Mesenchymal stem cell (in vitro differentiated cells and primary cell): ENCODE results near the gene PRCC.

Experiments used
- DNase-seq: peaks from one replicate; pipeline ENCODE4 v3.0.0-alpha.2; 2013
- H2AFZ ChIP-seq: one replicate; pipeline ENCODE4 v1.6.1; 2013; ENCODE audit warnings: low read depth, mild to moderate bottlenecking, control low read depth, inconsistent platforms, low read length, moderate library complexity
- H2AK5ac ChIP-seq: 2 replicates; pipeline ENCODE4 v1.6.1; 2013; ENCODE audit warnings: low read length, moderate library complexity, mild to moderate bottlenecking, inconsistent platforms; ENCODE audit not compliant: severe bottlenecking
- H2BK120ac ChIP-seq: one replicate; pipeline ENCODE4 v1.6.1; 2013; ENCODE audit warnings: low read depth, mild to moderate bottlenecking, inconsistent platforms, low read length, moderate library complexity
- H2BK12ac ChIP-seq, 2 experiments: one replicate each; pipeline ENCODE4 v1.6.1; 2013; ENCODE audit warnings: inconsistent platforms in 2 of 2, low read length in 2 of 2, mild to moderate bottlenecking in 2 of 2, moderate library complexity in 2 of 2, control low read depth in 1 of 2
- H2BK15ac ChIP-seq: one replicate; pipeline ENCODE4 v1.6.1; 2013; ENCODE audit warnings: mild to moderate bottlenecking, low read depth, inconsistent platforms; ENCODE audit not compliant: poor library complexity, severe bottlenecking
- H2BK5ac ChIP-seq: 2 replicates; pipeline ENCODE4 v1.6.1; 2013; ENCODE audit warnings: low read depth, mild to moderate bottlenecking, low read length, control low read depth, inconsistent platforms; ENCODE audit not compliant: poor library complexity, severe bottlenecking
- H3K14ac ChIP-seq, 2 experiments: one replicate each; pipeline ENCODE4 v1.6.1; 2013; ENCODE audit warnings: inconsistent platforms in 2 of 2, low read length in 2 of 2, control low read depth in 1 of 2, mild to moderate bottlenecking in 1 of 2, moderate library complexity in 1 of 2
- H3K18ac ChIP-seq, 2 experiments: one replicate each; pipeline ENCODE4 v1.6.1; 2013; ENCODE audit warnings: inconsistent platforms in 2 of 2, low read length in 2 of 2, control low read depth in 1 of 2, low read depth in 1 of 2, mild to moderate bottlenecking in 1 of 2
- H3K23ac ChIP-seq, 2 experiments: one replicate each; pipeline ENCODE4 v1.6.1; 2013; ENCODE audit warnings: inconsistent platforms in 2 of 2, low read length in 2 of 2, mild to moderate bottlenecking in 2 of 2, moderate library complexity in 2 of 2, control low read depth in 1 of 2
- H3K27ac ChIP-seq: 2 replicates; pipeline ENCODE4 v1.5.1; 2013; ENCODE audit warnings: mild to moderate bottlenecking, moderate library complexity, low read length, control low read depth, inconsistent platforms; ENCODE audit not compliant: poor library complexity, severe bottlenecking
- H3K27me3 ChIP-seq, 2 experiments: 2 replicates each; pipeline versions ENCODE4 v1.6.1 to v1.7.0; 2013; ENCODE audit warnings: low read length in 2 of 2, mild to moderate bottlenecking in 2 of 2, moderate library complexity in 2 of 2, control low read depth in 1 of 2, inconsistent platforms in 1 of 2; ENCODE audit not compliant: control insufficient read depth in 1 of 2, insufficient read depth in 1 of 2
- H3K36me3 ChIP-seq, 2 experiments: 2 replicates each; pipeline versions ENCODE4 v1.6.1 to v1.7.0; 2013; ENCODE audit warnings: low read length in 2 of 2, control low read depth in 1 of 2, inconsistent platforms in 1 of 2, low read depth in 1 of 2, mild to moderate bottlenecking in 1 of 2; ENCODE audit not compliant: insufficient read depth in 2 of 2, control insufficient read depth in 1 of 2
- H3K4ac ChIP-seq, 2 experiments: one replicate each; pipeline ENCODE4 v1.6.1; 2013; ENCODE audit warnings: inconsistent platforms in 2 of 2, low read length in 2 of 2, mild to moderate bottlenecking in 2 of 2, moderate library complexity in 2 of 2, control low read depth in 1 of 2, low read depth in 1 of 2
- H3K4me1 ChIP-seq: 2 replicates; pipeline ENCODE4 v1.6.1; 2013; ENCODE audit warnings: low read depth, low read length, control low read depth; ENCODE audit not compliant: control insufficient read depth, insufficient read depth
- H3K4me2 ChIP-seq: 2 replicates; pipeline ENCODE4 v1.6.1; 2013; ENCODE audit warnings: low read length, mild to moderate bottlenecking, inconsistent platforms; ENCODE audit not compliant: poor library complexity, severe bottlenecking
- H3K4me3 ChIP-seq, 2 experiments: 2 replicates each; pipeline versions ENCODE4 v1.5.1 to v1.7.0; 2013; ENCODE audit warnings: low read length in 2 of 2, mild to moderate bottlenecking in 2 of 2, control low read depth in 1 of 2, low read depth in 1 of 2; ENCODE audit not compliant: insufficient read depth in 1 of 2
- H3K79me1 ChIP-seq: replicated peaks from 2 replicates; pipeline ENCODE4 v1.6.1; 2013; ENCODE audit warnings: mild to moderate bottlenecking, control low read depth, low read length, inconsistent platforms; ENCODE audit not compliant: poor library complexity, severe bottlenecking
- H3K9ac ChIP-seq: 2 replicates; pipeline ENCODE4 v1.7.0; 2013; ENCODE audit warnings: mild to moderate bottlenecking, low read length, moderate library complexity
- H3K9me3 ChIP-seq: 2 replicates; pipeline ENCODE4 v1.7.0; 2013; ENCODE audit warnings: mild to moderate bottlenecking, low read length; ENCODE audit not compliant: control insufficient read depth
- H4K8ac ChIP-seq: one replicate; pipeline ENCODE4 v1.6.1; 2013; ENCODE audit warnings: inconsistent platforms, mild to moderate bottlenecking, low read length, moderate library complexity
- H4K91ac ChIP-seq: one replicate; pipeline ENCODE4 v1.6.1; 2013; ENCODE audit warnings: mild to moderate bottlenecking, low read length, inconsistent platforms
- WGBS: methylation state at CpG from one replicate; pipeline ENCODE4 v1.1.7; 2013; ENCODE audit warnings: mixed read lengths; 5-methylcytosine and 5-hydroxymethylcytosine counted together

PRCC gene

GRCh38 chr1:156750191-156750672 lies 17.1 kb upstream of the PRCC start:
- Histone ChIP-seq H3K4ac (peak overlapping the region; percentile 83 to 99), H3K4me3 (peak overlapping the region; percentile 84 to 90), H3K14ac (peak overlapping the region in 1 of 2 experiments; percentile 53), H2BK15ac (no peak overlapping the region), H3K36me3 (peaks cover 6 to 11% of the 10 kb centered on the region in 2 experiments), H2BK5ac (peak overlapping the region; percentile 74), H4K91ac (peak overlapping the region; percentile 87), H3K23ac (peak overlapping the region; percentile 0 to 86), H2BK120ac (peak overlapping the region; percentile 85), H3K79me1 (peaks cover 5% of the 10 kb centered on the region), H4K8ac (peak overlapping the region; percentile 57), H3K27ac (peak overlapping the region; percentile 90), H2BK12ac (peak overlapping the region; percentile 14 to 92), H3K4me1 (peaks cover 39% of the 10 kb centered on the region), H2AFZ (no peak overlapping the region), H3K9me3 (no peaks in the 10 kb centered on the region), H2AK5ac (peak overlapping the region; percentile 99), H3K27me3 (no peaks in the 10 kb centered on the region), H3K9ac (peak overlapping the region; percentile 94), H3K18ac (peak overlapping the region; percentile 97 to 98), H3K4me2 (peak overlapping the region; percentile 90)
- DNase-seq, result no peak
- WGBS, result 7% methylated on average over 3 of the region's 5 CpGs

- H3K4ac ChIP-seq, result peak overlapping the region; percentile 96 to 99
- H3K27me3 ChIP-seq, result no peaks in the 10 kb centered on the region
- H2AFZ ChIP-seq, result no peak overlapping the region
- peak overlapping the region; percentile 84 to 90 for H3K4me3 ChIP-seq
- H4K8ac ChIP-seq, result peak overlapping the region; percentile 90
- peak overlapping the region; percentile 14 to 92 for H2BK12ac ChIP-seq
- H2BK5ac ChIP-seq, result peak overlapping the region; percentile 74
- peak overlapping the region; percentile 94 for H3K9ac ChIP-seq
- no peaks in the 10 kb centered on the region for H3K9me3 ChIP-seq
- H3K4me2 ChIP-seq, result peak overlapping the region; percentile 90
- peaks cover 9% of the 10 kb centered on the region for H3K79me1 ChIP-seq
- peak overlapping the region; percentile 64 for H2BK15ac ChIP-seq
- peak overlapping the region; percentile 97 to 98 for H3K18ac ChIP-seq
- peak overlapping the region; percentile 99 for H2AK5ac ChIP-seq
- H3K14ac ChIP-seq, result peak overlapping the region; percentile 2 to 56
- WGBS, result 2% methylated on average over 37 of the region's 64 CpGs
- H3K23ac ChIP-seq, result peak overlapping the region; percentile 91 to 99
- DNase-seq, result peak; percentile 62
- H3K4me1 ChIP-seq, result peaks cover 33% of the 10 kb centered on the region
- peaks cover 3 to 11% of the 10 kb centered on the region in 2 experiments for H3K36me3 ChIP-seq
- peak overlapping the region; percentile 98 for H2BK120ac ChIP-seq
- H3K27ac ChIP-seq, result peak overlapping the region; percentile 90
- peak overlapping the region; percentile 95 for H4K91ac ChIP-seq
These were observed 16.5 kb upstream of the PRCC start for GRCh38 chr1:156750711-156751450.

DNA sequence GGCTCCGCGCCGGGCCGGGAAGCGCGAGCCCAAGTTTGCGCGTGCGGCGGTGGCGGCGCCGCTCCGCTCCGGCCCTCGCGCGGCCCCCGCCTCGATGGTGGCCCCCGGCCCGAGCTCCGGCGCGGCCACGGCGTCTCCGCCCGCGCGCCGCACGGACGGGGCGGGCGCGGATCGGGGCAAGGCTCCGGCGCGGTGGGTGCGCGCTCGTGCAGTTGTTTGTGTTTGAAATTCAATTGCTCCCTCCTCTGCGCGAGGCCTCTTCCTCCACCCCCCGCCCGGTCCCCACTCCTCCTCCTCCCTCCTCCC lies 15.9 kb upstream of the PRCC start, which contains the start of gene HDGF:
HDGF (minus strand) TSS at position 225 of the 306 bp plus-strand sequence. CDS start 246 bp downstream, outside the sequence.
- no peaks in the 10 kb centered on the region for H3K27me3 ChIP-seq
- DNase-seq, result no peak
- H2AFZ ChIP-seq, result peak within 1 kb of the TSS; percentile 60
- peak within 1 kb of the TSS; percentile 84 to 97 for H3K4me3 ChIP-seq
- peak within 1 kb of the TSS; percentile 90 for H3K4me2 ChIP-seq
- H2BK15ac ChIP-seq, result peak within 1 kb of the TSS; percentile 95
- H3K9ac ChIP-seq, result peak within 1 kb of the TSS; percentile 98
- WGBS, result 0% methylated on average over 4 of the region's 48 CpGs
- H3K23ac ChIP-seq, result peak within 1 kb of the TSS; percentile 91 to 99
- peak within 1 kb of the TSS; percentile 93 for H4K8ac ChIP-seq
- no peaks in the 10 kb centered on the region for H3K9me3 ChIP-seq
- H3K18ac ChIP-seq, result peak within 1 kb of the TSS; percentile 97 to 100
- H2BK120ac ChIP-seq, result peak within 1 kb of the TSS; percentile 98
- H3K14ac ChIP-seq, result peak within 1 kb of the TSS; percentile 2 to 98
- H3K4ac ChIP-seq, result peak within 1 kb of the TSS; percentile 96 to 99
- peaks cover 9% of the 10 kb centered on the region for H3K79me1 ChIP-seq
- peak within 1 kb of the TSS; percentile 74 for H2BK5ac ChIP-seq
- H4K91ac ChIP-seq, result peak within 1 kb of the TSS; percentile 95
- H2AK5ac ChIP-seq, result peak within 1 kb of the TSS; percentile 99
- H2BK12ac ChIP-seq, result peak within 1 kb of the TSS; percentile 38 to 92
- H3K36me3 ChIP-seq, result peaks cover 3 to 11% of the 10 kb centered on the region in 2 experiments
- peak within 1 kb of the TSS; percentile 90 for H3K27ac ChIP-seq
- H3K4me1 ChIP-seq, result peaks cover 30% of the 10 kb centered on the region
